ENCODE data around the gene ST13.
"Not testable (repeated sequence)": the region's sequence is repeated elsewhere in the genome, so short reads cannot be mapped to it uniquely, and the experiment has no call there.

Gene ST13

DNA sequence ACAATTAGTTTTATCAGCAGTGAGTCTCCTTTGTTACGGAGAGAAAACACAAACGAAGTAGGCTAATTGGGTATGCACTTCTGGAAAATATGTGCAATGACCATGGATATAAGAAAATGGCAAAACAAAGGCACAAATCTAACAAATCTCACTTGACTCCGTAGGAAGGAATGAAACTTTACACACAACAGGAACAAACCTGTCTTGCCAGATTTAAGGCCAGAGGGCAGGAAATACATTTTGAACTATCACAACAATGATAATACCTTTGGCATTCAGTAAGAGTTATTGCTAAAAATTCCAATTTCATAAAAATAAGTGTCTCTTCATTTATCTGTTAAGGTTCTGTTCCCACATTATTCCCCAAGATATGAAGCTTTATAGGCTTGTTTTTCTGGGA is 73.9 kb downstream of the ST13 start:
- DNase-seq (ENCODE audit: low read depth in 2 of 2) = no peak

DNA sequence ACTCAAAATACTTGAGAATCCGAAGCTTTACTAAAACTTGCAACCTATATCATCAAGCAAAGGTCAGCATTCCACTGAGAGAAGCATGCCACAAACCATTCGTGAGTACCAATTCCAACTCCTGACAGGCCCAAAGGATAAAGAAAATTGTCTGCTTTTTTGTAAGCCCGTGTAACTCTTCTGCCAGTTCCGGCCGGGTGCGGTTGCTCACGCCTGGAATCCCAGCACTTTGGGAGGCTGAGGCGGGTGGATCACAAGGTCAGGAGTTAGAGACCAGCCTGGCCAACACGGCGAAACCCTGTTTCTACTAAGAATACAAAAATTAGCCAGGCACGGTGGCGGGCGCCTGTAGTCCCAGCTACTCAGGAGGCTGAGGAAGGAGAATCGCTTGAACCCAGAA is 74.7 kb downstream of the ST13 start:
- DNase-seq (ENCODE audit: low read depth in 2 of 2) = not testable (repeated sequence)
